SH-SY5Y (cell line): ENCODE data around the gene OAT.

ENCODE experiments used
- GATA2 ChIP-seq: IDR thresholded peaks from 2 replicates; pipeline ENCODE4 v1.6.1; 2011; ENCODE audit warnings: mild to moderate bottlenecking, low read depth, low read length
- GATA3 ChIP-seq: IDR thresholded peaks from 2 replicates; pipeline ENCODE4 v1.6.1; 2011; ENCODE audit warnings: low read depth, mild to moderate bottlenecking, low read length, moderate library complexity

OAT gene

DNA sequence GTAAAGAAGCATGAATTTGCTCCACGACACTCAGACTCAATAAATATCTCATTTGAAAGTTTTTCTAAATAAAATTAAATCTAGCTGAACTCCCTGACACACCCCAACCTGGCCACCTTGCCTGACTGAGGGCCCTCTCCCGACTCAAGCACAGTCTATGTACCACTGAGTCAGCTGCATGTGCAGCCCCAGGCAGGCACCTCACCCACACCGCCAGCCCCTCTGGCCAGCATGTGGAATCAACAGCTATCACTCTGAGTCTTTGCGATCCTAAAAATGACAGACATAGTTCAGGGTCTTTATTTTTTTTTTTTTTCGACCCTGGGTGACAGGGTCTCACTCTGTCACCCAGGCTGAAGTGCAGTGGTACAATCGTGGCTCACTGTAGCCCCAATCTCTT is 35.2 kb downstream of the OAT start:
- TF ChIP-seq GATA2 (no peak), GATA3 (no peak)

DNA sequence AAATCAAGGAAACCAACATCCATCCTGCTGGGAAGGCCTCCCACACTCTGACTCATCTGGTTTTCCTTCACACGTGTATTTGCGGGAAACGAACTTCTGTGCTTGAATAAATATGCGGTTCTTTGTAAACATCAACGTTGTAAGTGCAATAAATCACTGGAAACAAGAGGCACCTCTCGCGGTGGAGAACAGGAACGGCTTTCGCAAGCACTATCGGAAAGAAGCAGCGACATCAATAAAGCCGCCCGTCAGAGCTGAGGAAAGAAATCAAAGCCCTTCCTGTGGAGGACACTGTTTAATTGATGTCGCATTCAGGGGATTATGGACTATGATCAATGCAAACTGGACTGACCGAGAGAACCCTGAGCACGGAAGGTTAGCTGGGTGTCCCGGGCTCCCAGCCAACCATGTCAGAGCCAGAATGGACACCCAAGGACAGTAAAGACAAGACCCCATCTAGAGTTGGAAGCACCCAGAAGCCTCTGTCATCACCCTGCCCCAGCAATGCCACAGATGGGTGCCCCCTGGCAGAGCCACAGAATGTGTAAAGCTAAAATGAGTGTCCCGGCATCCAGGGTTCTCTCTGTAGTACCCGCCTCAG is 37.6 kb downstream of the OAT start:
- TF ChIP-seq GATA3 (no peak), GATA2 (no peak)

GRCh38 chr10:124380256-124380995 is 38.3 kb downstream of the OAT start:
- no peak for TF ChIP-seq GATA2
- TF ChIP-seq GATA3: no peak

GRCh38 chr10:124379609-124380193 is 39.0 kb downstream of the OAT start:
- no peak for TF ChIP-seq GATA3
- TF ChIP-seq GATA2: no peak

DNA sequence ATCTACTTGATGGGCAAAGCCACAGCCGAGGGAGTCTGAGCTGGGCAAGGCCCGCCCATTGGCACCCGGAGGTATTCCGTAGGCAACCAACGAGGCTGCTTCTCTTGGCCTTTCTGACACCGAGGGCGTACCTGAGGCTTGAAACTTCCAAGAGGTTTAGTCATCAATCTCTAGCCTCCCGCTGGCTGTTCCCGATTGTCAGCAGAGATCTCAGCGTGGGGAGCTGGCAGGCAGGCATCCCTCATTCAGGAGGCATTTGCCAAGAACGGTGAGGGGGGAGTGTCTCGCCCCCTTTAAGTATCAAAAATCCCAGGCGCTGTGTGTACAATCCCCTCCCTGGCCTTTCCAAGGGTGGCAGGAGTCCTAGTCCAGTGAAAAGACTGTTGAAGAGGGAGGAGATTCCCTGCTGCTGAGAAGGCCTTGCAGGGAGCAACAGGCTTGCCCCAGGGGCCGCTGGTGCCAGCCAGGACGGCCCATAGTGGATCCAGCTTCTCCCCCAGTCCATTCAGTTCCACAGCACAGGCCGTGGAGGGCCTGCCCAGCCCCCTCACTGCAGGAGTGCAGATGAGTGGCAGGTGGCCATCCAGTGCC is 39.7 kb downstream of the OAT start:
- TF ChIP-seq GATA3: no peak
- TF ChIP-seq GATA2: no peak

- TF ChIP-seq GATA3: no peak
- TF ChIP-seq GATA2: no peak
These were observed 40.5 kb downstream of the OAT start for GRCh38 chr10:124378271-124378670.

DNA sequence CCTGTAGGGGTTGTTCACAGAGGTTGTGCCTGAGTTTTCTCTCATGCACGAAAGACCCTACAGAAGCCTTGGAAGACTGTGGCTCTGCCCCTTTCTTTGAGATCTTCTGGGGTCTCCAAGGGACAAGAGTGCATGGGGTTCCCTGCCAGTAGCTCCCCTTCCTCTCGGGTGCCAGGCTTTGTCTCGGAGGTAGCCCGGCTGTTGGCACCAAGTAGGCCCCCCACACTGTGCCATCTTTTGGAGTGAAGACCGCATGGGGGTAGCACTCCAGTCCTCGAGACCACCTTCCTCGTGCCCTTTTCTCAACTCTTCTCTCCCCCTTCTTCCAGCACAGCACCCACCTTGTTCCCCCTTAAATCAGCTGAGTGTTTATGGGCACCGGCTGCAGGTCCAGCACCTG is 41.6 kb downstream of the OAT start:
- TF ChIP-seq GATA2 (no peak), GATA3 (no peak)

DNA sequence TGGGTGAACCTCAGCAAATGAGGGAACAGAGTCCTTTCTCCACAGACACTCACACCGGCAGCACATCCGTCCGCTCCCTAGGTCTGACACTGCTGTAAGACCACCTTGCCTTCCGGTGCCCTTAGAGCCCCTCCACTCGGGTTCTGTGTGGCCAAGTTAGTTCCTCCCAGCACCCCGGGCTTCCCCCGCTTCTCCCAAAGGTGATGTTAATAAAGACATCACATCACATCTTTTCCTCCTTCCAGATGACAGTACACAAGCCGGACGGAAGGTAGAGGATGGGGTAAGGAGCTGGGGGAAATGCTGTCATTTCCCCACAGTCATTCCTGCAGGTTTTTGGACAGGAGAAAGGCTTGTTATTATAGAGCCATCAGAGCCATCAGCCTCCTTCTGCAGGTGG is 42.3 kb downstream of the OAT start:
- TF ChIP-seq GATA2 (no peak), GATA3 (no peak)

DNA sequence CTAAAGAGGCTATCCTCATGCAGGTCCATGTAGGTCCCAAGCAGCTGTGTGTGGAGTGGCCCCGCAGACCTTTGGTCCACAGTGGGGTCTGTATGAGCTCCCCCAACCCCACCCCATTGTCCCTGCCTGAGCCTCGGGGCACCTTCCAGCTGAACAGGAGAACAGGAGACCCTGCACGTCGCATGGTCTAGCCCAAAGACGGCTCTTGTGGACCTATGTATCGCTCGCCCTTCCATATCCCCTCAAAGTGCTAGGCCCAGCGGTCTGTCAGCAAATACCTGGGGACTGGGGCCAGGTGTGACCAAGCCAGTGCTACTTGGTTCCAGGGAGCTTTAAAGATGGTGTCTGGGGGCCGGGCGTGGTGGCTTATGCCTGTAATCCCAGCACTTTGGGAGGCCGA is 43.0 kb downstream of the OAT start:
- TF ChIP-seq GATA3 (no peak), GATA2 (no peak)

DNA sequence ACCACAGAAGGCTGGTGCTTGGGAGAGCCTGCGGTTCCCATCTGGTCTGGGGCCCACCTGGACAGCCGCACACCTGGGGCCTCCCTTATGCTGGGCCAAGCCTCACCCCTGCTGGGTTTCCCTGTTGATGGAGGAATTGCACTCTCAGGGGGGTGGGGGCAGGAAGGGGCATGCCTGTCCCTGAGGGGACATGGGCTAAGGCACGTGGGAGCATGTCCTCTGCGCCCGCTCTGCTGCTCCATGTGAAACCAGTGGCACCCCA is 43.4 kb downstream of the OAT start:
- TF ChIP-seq GATA2: no peak
- no peak for TF ChIP-seq GATA3

GRCh38 chr10:124374535-124375352 is 44.0 kb downstream of the OAT start:
- TF ChIP-seq GATA2: no peak
- no peak for TF ChIP-seq GATA3

DNA sequence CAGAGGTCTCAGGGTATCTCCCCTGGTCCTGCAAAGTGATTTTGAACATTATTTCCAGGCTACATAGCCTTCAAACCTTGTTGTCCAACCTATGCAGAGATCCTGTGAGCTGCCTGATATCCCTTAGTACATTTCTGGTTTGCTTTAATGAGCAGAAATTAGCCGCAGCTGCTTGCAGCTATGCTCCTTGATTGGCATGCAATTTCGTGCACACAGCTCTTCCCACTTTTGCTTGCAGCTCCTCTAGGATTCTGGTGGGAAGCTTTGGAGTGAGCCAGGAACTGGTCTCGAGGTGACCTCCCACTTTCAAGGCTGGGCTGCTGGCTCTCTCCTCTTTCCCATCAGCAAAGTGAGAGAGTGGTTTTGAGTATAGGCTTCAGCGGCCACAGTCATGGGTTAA is 45.8 kb downstream of the OAT start:
- no peak for TF ChIP-seq GATA3
- TF ChIP-seq GATA2: no peak

GRCh38 chr10:124370426-124370825 is 48.3 kb downstream of the OAT start:
- TF ChIP-seq GATA2 (no peak), GATA3 (no peak)

DNA sequence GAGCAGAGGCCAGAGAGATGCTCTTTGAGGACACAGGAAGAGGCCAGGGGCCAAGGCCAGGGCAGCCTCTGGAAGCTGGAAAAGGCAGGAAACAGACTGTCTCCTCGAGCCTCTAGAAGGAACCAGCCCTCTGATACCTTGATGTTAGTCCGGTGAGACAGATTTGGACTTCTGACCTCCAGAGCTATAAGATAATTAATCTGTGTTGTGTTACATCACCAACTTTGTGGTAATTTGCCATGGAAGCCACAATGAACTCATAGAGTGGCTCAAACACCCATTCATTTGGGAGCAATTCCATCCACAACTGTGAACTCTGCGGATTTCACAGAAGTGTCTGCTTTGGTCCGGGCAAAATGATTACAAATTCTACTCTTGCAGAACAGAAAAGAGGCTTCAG is 48.7 kb downstream of the OAT start:
- TF ChIP-seq GATA3 (no peak), GATA2 (no peak)

GRCh38 chr10:124369066-124369465 is 49.7 kb downstream of the OAT start:
- TF ChIP-seq GATA3: no peak
- no peak for TF ChIP-seq GATA2

- TF ChIP-seq GATA2 (no peak), GATA3 (no peak)
These were observed 50.8 kb downstream of the OAT start for GRCh38 chr10:124367936-124368335.

GRCh38 chr10:124367414-124367813 is 51.3 kb downstream of the OAT start:
- TF ChIP-seq GATA3 (no peak), GATA2 (no peak)
